IPS DF 19.7 (cell line): ENCODE measurements around the gene COL13A1.
A peak's percentile ranks its signal among the peaks of the same experiment; 100 is the strongest.

Source experiments
- DNase-seq: peaks from one replicate; pipeline ENCODE4 v3.0.0-alpha.2; 2013; ENCODE audit warnings: low read depth, low spot score

The COL13A1 gene

DNA sequence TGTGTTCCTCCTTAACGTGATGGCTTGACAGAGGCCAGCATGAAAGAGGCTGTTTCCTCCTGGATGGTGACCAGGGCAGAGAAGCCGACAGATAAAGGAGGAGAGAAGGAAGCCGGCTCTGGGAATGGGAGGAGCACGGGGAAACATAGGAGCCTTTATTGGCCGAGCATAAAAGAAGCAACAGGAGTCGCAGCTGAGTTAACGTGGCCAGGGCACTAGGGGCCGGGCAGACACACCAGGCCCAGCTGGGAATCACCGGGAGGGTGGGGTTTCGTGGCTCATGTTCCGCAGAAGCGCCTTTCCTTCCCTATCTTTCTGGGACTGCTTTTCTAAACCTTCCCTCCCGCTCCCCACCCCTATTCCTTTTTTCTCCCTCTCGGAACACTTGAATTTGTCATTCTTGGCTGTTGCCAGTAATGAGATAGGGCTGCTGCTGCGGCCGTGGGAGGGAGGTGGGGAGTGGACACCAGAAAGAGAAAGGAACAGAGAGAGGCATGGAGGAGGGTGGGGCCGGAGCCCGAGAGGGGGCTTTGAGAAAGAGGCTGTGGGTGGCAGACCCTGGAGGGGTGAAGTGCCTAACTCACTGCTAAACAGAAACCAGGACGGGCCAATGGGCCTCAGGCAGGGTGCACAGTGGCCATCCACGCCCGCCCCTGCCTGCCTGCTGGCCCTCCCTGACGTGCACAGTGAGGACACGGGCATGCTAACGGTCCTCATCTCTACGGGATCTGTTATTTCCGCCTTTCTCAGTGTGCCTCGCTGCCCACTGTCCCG lies 65.2 kb downstream of the COL13A1 start:
- peak; percentile 64 for DNase-seq

DNA sequence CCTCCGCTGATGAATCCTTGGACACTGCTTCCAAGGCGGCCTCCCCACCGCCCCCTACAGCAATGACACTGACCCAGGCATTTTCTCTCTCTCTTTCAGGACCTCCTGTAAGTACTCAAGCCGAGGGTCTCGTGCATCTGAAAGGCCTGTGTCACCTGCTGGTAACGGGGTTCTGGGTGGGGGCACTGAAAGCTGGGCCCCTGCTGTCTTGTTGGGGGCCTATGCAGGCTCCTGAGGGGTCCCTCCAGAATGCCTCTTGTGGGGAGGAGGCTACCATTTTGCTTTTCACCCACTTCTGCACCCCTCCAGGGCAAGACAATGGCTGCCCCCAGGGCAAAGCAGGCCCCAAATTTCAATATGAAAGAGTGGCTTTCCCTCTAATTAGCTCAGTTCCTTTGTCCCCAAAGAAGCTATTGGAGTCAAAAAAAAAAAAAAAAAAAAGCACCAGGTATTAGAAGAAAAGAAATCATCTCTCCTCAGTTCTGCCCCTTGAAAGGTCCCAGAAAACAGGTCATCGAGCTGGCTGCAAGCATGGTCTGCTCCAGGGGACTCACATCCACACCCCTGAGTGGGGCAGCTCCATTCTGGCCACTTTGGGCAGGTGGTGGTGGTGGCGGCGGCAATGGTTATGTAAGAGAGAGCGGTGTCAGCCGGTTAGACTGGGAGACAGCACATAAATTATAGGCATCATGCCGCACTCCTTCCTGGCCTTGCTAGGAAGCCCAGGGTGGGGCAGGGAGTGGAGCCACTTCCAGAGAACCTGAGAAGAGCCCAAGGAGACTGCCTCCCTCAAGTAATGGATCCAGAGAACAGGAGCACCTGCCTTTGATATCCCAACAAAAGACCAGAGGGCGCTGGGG lies 66.2 kb downstream of the COL13A1 start:
- peak; percentile 60 for DNase-seq

DNA sequence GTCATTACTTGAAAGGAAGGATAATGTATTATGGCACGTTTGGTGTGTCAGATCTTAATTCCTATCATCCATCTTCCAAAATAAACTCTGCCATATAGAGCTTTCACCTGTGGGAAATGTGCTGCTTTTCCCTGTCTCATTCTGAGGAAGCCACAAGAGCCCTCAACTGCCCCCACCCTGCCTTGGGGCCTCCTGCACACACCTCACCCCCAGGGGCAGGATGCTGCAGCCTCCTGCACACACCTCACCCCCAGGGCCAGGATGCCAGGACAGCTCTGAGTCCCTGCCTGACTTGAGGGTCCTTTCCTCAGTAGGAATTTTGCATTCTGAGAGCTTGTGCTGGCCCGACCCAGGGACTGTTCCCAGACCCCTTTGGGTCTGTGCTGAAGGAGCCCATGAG lies 67.1 kb downstream of the COL13A1 start:
- DNase-seq: no peak

DNA sequence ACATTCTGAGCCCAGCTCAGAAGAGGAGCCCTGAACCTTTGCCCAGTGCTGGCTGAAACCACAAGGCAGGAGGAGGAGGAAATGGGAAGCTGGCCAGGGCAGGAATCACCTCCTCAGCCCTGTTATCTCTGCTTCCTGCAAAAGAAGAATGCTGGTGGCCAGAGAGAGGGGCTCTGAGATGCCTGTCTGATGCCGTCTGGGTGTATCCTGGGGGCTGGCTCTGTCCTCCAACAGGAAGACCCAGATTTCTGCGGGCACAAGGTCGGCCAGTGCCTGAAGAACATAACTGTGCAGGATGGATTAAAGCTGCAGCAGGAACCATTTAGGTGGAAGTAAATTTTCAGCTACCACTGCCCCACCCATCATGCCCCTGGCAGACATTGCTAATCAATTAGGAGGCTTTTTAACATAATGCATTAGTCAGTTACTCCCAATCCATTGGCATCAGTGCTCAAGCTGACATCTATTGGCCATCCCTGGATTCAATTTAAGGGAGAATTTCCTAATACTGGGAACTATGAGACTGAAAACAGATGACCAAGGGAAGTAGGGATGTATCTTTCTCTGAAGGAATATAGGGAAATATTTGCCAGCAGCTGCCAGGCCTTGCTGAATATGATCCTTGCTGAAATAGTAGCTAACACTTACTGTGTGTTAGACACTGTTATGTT lies 67.7 kb downstream of the COL13A1 start:
- DNase-seq: no peak

DNA sequence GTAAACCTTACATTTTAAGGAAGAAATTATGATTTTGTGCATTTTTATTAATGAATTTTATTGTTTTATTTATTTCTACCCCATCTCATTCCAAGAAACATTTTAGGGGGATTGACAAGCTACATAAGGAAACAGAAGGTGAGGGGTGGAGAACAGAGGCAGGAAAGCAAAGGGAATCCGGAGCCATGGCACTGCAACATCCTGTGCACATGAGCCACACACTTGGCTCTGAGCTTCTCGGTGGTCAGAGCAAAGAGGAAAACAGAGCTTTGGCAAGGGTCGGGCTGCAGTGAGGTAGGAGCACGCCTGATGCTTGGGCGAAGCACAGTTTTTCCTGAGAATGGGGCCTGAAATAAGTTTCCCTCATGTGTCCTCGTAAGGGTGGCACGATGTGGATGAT lies 68.9 kb downstream of the COL13A1 start:
- no peak for DNase-seq

DNA sequence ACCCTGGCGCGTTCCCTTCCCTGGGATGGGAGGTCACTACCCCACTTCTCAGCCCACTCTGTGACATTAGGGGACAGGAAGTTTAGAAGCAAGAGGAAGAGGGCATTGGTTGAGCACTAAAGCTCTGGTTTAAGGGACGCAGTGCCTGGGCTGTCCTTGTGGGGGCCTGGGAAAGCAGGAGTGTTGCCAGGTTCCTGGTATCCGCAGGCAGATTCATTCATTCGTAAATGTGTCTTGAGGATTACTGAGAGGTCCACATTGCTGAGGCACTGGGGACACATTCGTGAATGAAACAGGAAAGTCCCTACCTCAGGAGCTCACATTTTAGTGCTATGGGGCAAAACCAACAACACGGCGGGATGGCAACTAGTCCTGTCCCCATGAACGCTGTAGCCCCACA lies 69.4 kb downstream of the COL13A1 start:
- DNase-seq: no peak

DNA sequence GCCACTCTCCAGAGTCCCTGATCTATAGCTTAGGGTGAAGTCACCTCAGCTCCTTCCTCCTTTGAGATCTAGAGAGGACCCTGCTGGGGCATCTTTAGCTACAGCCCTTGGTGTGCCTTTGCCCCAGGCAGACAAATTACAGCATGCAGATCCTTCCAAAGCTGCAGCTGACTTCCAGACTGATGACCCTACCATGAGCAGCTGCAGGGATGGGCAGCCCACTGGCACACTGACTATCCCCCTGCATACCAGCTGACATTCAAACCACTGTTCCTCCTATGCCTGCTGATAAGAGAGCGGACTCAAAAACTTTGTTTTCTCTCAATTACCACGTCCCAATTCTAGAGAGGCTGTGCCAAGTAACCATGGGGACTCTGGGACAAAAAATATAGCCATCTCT lies 70.6 kb downstream of the COL13A1 start:
- no peak for DNase-seq

DNA sequence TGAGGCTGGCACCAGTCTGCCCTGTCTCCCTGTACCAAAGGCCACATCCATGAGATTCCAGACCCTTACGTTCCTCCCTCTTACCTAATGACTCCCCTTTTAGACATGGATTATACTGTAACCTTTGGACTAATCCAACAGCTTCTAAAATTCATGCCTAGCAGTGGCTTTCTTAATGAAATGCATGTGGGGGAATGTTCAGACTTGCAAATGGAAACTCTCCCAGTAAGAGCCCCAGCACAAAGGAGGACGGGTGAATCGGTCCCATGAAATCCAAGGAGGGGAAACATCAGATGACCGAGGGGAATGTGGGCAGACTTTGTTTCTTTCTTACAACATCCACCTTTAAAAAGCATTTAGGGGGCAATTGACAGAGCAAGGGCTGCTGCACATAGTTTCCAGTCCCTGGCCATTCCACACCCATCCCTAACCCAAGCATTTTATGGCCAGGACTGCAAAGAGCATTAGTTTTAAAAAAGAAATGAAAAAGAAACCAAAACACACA lies 71.5 kb downstream of the COL13A1 start:
- no peak for DNase-seq

DNA sequence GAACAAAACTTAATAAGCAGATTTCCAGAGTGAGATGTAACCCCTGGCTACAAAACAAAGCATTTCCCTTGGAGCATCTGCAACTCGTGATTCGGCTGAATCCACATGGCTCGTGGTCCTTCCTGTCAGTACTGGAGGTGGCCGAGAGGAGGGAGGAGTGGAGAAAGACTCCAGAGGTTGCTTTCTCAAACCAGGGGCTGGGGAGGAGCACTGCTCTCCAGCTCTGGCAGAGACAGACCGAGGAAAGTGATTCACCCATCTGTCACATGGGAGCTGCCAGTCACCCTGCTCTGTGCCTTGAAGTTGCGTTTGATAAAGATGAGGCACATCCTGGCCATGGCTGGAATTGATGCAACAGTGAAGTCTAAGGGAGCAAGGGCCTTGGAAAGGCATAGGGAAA lies 72.7 kb downstream of the COL13A1 start:
- no peak for DNase-seq

DNA sequence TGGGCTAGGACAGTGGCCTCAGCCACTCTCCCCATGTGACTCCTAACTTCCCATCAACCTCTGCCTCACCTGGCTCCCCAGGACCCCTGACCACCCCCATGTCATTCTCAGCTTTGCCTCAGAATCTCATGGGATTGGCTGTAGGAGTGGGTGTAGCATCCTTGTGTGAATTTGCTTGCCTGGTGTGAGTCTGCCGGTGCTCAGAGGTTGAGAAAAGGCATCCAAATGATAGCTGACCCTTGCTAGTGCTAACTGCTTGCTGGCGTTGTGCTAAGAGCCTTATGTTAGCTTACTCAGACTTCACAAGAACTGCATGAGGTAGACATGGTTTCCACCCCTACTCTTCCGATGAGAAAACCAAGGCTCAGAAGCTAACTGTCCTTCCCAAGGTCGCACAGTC lies 74.2 kb downstream of the COL13A1 start:
- DNase-seq: no peak

DNA sequence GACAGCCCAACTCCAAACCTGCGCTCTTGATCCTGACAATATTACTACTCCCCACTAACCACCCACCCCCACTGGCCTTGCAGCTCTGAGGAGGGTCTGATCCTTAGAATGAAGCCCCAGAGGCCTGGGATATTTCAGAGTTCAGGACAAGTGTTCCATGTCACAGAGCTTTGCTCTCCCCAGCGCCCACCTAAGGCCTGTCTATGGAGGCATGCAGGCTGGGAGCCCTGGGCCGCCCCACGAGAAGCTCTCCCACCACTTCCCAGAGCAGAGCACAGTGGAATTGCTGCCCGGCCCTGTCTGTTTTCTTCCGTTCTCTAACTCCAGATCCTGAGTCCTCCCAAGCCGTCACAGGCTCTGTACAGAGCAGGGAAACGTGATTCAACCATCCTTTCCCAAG lies 74.6 kb downstream of the COL13A1 start:
- no peak for DNase-seq

DNA sequence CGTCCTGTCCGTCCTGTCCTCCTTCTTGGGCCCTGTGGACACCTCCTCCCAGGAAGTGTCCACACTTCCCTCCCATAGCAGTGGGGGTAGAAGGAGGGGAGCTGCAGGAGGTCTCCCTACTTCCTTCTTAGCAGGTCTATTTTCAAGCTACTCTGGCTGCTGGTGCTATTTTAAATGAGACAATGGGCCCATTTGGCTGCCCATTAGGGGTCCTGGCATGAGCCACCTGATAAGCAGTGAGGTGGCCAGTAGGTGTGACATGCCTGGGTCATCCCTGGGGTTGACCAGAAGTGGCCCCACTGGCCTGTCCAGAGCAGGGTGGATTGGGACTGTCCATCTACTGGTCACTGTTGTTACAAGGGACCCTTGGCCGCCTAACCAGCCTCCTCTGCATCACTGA lies 75.2 kb downstream of the COL13A1 start:
- no peak for DNase-seq

DNA sequence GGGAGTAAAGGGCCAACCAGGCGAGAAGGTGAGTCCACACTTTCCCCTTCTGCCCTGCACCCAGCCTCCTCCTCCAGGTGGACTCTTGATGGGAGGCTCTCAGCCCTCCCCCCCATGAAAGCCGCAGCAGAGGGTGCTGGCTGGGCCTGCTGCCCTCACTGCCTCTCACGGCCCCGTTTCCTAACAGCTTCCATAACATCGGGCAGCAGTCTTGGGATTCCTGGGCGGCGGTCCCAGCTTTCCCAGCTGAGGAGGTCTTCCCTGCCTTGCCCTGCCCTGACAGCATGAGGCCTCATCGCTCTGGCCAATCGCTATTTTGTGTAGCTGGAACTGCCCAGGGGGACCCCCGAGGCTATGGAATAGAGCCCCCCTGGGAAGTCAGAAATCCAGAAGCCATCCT lies 76.3 kb downstream of the COL13A1 start:
- DNase-seq: no peak

DNA sequence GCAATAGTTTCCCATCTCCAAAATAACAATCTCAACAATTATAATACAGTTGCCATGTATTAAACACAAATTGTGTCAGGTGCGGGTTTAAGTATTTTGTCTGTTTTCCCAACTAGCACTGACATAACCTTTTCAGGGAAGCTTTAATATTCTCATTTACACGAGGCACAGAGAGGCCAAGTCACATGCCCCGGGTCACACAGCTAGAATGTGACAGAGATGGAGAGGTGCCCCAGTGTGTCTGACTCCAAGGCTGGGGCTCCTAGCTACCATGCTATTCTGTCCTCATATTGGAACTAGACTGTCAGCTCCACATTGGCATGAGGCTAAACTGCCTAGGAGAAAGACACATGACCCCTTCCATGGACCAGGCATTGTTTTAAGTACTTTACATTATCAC lies 77.2 kb downstream of the COL13A1 start:
- DNase-seq: no peak

DNA sequence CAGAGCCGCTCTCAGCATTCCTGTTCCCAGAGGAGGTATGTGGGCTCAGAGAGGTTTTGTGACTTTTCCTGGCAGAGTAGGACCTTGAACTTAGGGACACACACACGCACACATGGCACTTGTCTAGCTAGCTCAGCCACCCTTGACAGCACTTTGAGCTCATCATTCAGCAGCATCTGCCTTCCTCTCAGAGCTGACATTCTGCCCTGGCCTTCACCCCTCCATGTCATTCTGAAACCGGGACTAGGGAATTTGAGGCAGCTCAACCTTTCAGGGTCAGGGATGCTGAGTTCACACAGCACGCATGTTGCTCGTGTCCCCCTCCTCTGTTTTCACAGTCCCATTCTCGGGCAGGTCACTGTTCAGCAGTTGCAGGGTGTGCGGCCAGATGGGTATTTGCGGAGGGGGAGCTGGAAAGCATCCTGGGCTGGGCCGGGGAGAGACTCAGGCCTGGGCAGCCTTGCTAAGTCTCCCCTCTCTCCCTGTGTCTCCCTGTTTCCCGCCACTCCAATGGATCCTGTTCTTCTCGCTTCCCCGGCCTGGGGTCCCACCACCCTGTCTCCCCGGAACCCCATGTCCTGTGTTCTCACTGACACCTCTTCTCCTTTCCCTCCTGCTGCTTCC lies 78.0 kb downstream of the COL13A1 start:
- no peak for DNase-seq

DNA sequence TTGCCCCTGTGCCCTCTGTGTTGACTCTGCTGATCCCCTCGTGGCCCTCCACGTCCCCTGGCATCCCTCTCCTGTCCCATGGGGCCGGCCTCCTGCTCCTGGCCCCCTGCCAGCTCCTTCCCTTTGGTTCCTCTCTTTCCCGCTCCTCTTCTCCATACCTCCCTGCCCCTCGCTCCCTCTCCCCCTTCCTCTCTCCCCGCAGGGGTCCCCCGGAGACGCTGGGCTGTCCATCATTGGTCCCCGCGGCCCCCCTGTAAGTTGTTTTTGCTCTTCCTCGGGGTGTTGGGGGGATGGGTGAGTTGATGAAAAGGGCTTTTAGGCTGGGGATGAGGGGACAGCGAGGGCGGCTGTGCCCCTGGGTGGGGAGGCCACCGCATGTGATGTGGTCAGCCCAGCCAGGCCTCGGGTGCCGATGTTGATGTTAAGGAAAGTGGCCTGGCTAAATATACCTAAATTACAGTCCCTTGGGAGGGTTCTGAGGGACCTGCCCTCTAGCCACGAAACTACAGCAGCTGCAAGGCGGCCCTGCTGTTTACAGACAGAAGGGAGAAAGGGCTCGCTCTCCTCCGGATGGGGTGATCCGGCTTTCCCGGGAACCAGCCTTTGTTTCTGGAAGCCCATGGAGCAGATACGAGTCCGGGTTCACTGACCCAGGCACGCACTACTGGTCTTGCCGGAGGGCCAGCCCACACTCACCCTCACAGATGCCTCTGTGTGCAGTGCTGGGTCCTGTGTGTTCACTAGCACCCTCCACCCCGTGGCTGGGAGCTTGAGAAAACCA lies 78.8 kb downstream of the COL13A1 start:
- no peak for DNase-seq

DNA sequence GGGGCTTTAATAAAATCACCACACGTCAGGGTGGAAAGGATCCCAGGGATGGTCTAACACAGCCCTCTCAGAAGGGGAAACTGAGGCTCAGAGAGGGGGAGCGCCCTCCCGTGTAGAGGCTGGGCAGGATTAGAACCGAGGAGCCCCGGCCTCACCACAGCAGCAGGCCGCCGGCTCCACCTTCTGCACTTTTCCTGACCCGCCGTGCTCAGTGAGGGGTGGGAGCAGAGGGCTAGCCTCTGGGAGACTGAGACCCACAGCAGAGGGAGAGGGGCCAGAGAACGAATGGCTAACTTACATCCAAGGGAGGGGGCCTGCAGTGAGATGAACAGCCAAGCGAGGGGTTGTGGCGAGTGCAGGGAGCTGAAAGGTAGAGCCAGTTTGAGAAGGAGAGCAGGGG lies 79.5 kb downstream of the COL13A1 start:
- no peak for DNase-seq

DNA sequence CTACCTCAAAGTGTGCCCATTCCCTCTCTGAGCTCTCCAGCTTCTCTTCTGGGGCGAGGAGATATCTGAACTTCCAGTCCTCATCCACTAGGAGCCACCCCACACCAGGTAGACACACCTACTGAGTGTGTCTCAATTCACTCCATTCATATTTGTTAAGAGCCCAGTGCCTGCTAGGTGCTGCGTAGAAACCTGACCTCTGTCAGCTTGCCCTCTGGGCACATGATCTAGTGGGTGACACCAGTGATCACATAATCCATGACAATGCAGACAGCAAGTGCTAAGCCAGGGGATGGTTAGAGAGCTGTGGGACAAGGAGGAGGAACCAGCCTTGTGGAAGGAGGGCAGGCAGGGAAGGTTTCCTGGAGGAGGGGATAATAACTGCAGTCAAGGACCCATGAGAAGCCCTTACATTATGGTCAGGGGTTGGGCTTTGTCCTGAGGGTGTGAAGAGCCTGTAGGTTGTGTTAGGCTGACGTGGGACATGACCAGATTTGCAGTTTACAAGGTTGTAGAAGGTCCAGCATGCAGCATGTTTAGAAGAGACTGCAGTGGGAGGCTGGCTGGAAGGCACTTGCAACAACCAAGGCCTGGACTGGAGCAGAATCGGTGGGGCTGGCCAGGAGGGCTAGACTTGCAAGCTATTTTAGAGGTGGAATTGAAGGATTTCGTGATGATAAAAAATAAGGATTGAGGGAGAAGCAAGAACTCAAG lies 81.8 kb downstream of the COL13A1 start:
- no peak for DNase-seq

DNA sequence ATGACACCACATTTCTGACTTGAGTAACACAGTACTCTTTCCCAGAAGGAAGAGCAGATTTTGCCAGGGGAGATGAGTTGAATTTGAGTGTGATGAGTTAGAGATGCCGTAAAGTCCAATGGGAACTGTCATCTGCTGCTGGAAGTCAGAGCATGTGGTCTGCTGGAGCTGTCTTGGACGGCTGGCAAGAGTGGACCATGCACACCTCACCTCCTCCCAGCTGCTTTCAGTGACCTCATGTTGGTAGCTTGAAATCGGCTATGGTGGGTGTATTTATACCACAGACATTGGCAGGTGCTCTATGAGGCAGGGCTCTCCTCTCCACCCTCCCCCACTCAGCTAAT lies 82.3 kb downstream of the COL13A1 start:
- no peak for DNase-seq

DNA sequence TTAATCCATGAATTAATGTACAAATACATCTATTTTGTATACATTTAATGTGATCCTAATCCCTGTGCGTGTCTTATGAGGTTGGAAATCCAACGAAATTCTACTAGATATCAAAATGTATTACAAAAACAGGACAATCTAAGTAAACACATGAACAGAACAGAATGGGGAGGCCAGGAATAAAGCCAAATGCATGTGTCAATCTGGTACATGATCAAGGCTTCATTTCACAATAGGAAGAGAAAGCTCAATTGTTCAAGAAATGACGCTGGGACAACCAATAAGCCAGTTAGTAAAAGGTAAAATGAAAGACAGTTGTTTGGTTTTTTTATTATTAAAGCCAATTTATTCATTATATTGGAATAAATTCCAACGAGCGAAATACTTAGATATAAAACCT lies 83.0 kb downstream of the COL13A1 start:
- no peak for DNase-seq
